Measurements from ENCODE around the gene LRRC3.

DNA sequence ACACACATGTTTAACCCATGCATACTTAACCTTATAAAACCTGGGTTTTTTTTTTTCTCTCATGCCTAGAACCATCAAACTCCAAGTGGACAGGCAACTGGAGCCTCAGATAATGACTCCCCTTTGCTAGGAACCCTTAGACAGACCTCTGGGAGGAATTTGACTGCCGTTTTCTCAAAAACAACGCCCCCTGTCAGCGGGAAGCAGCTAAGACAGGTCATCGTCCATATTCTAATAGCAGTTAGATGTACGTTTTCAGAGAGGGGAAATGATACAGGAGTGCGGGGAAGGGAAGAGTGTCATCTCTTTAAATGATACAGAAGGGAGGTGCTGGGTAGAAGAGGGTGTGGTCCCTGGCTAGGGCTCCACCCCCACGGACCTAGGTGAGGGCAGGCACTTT, 34.7 kb downstream of the LRRC3 start:
- TF ChIP-seq TCF7L2 (IDR thresholded peaks at IDR 0.05; ENCODE audit: borderline replicate concordance, low read depth, low read length), result no peak
- TF ChIP-seq, protein P1, sequence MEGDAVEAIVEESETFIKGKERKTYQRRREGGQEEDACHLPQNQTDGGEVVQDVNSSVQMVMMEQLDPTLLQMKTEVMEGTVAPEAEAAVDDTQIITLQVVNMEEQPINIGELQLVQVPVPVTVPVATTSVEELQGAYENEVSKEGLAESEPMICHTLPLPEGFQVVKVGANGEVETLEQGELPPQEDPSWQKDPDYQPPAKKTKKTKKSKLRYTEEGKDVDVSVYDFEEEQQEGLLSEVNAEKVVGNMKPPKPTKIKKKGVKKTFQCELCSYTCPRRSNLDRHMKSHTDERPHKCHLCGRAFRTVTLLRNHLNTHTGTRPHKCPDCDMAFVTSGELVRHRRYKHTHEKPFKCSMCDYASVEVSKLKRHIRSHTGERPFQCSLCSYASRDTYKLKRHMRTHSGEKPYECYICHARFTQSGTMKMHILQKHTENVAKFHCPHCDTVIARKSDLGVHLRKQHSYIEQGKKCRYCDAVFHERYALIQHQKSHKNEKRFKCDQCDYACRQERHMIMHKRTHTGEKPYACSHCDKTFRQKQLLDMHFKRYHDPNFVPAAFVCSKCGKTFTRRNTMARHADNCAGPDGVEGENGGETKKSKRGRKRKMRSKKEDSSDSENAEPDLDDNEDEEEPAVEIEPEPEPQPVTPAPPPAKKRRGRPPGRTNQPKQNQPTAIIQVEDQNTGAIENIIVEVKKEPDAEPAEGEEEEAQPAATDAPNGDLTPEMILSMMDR (tag by site-specific recombination; IDR thresholded peaks at IDR 0.05), result no peak
- no peak for TF ChIP-seq ZNF610 (tag by site-specific recombination; IDR thresholded peaks at IDR 0.05; ENCODE audit: borderline replicate concordance)
- TF ChIP-seq ZNF302 (tag by site-specific recombination; IDR thresholded peaks at IDR 0.05; ENCODE audit: low read depth), result no peak

All from HEK293 (cell line).